CD14-positive monocyte (primary cell): ENCODE measurements around the gene SIPA1L3. TPM values are rescaled to one million over a fixed set of nuclear protein-coding genes. Genes with fewer than 3 reads are reported as not detected.

Experiments used
- DNase-seq, 3 donors: peaks; one replicate each; pipeline ENCODE4 v3.0.0-alpha.2; 2011 to 2022
- H2AFZ ChIP-seq: 2 replicates; pipeline ENCODE4 v1.6.0; 2012; ENCODE audit warnings: mild to moderate bottlenecking, low read depth, low read length, inconsistent platforms; ENCODE audit not compliant: insufficient read depth, poor library complexity, severe bottlenecking
- H3K27ac ChIP-seq, 2 donors: 1 replicate in 1 of 2; 2 replicates in 1 of 2; pipeline ENCODE4 v1.5.1; 2012 to 2013; ENCODE audit warnings: low read length in 2 of 2, control low read depth in 1 of 2, inconsistent platforms in 1 of 2, low read depth in 1 of 2, mild to moderate bottlenecking in 1 of 2
- H3K27me3 ChIP-seq, 2 donors: one replicate each; pipeline versions ENCODE4 v1.6.0 to v1.6.1; 2011 to 2013; ENCODE audit warnings: low read length in 2 of 2; ENCODE audit not compliant: control insufficient read depth in 2 of 2, insufficient read depth in 2 of 2
- H3K36me3 ChIP-seq, 2 donors: replicated peaks in 1 of 2; 1 replicate in 1 of 2; 2 replicates in 1 of 2; pipeline versions ENCODE4 v1.5.1 to v1.6.1; 2012 to 2013; ENCODE audit warnings: low read length in 2 of 2, control low read depth in 1 of 2, inconsistent platforms in 1 of 2, mild to moderate bottlenecking in 1 of 2; ENCODE audit not compliant: insufficient read depth in 2 of 2, control insufficient read depth in 1 of 2
- H3K4me1 ChIP-seq, 2 donors: 1 replicate in 1 of 2; 2 replicates in 1 of 2; pipeline versions ENCODE4 v1.5.1 to v1.6.1; 2012 to 2013; ENCODE audit warnings: low read length in 2 of 2, control low read depth in 1 of 2, inconsistent platforms in 1 of 2, mild to moderate bottlenecking in 1 of 2, moderate library complexity in 1 of 2; ENCODE audit not compliant: insufficient read depth in 2 of 2, control insufficient read depth in 1 of 2
- H3K4me2 ChIP-seq: replicated peaks from 2 replicates; pipeline ENCODE3; 2012; ENCODE audit warnings: low read length, moderate library complexity, mild to moderate bottlenecking; ENCODE audit not compliant: poor library complexity, severe bottlenecking; ENCODE audit errors: extremely low read depth
- H3K4me3 ChIP-seq, 3 experiments: fragments of 200-600 bp in 1 of 3; sonication (generic) in 1 of 3; replicated peaks in 1 of 3; 1 replicate in 2 of 3; 2 replicates in 1 of 3; pipeline ENCODE4 v1.5.1; 2011 to 2013; ENCODE audit warnings: low read length in 3 of 3, mild to moderate bottlenecking in 3 of 3, control low read depth in 2 of 3, low read depth in 2 of 3, inconsistent platforms in 1 of 3, moderate library complexity in 1 of 3
- H3K79me2 ChIP-seq: 2 replicates; pipeline ENCODE4 v1.6.0; 2012; ENCODE audit warnings: mild to moderate bottlenecking, control low read depth, inconsistent platforms, low read length, moderate library complexity; ENCODE audit not compliant: insufficient read depth
- H3K9ac ChIP-seq: 2 replicates; pipeline ENCODE4 v1.6.0; 2017; ENCODE audit warnings: low read length, mild to moderate bottlenecking; ENCODE audit not compliant: insufficient read depth, poor library complexity, severe bottlenecking
- H3K9me3 ChIP-seq, 2 donors: replicated peaks in 1 of 2; 1 replicate in 1 of 2; 2 replicates in 1 of 2; pipeline versions ENCODE4 v1.5.1 to v1.6.1; 2012 to 2013; ENCODE audit warnings: low read length in 2 of 2, control low read depth in 1 of 2; ENCODE audit not compliant: control insufficient read depth in 1 of 2, insufficient read depth in 1 of 2
- H4K20me1 ChIP-seq: 2 replicates; pipeline ENCODE4 v1.6.0; 2012; ENCODE audit warnings: mild to moderate bottlenecking, low read length, control low read depth, moderate library complexity; ENCODE audit not compliant: insufficient read depth
- H3K27ac Mint-ChIP-seq, 7 donors: one replicate each; pipeline ENCODE4 v1.8.0; 2020; ENCODE audit warnings: mild to moderate bottlenecking in 7 of 7, mixed read lengths in 7 of 7, moderate library complexity in 6 of 7, inconsistent platforms in 2 of 7
- H3K27me3 Mint-ChIP-seq, 3 donors: one replicate each; pipeline ENCODE4 v1.8.0; 2021 to 2022; ENCODE audit warnings: low read depth in 3 of 3, mild to moderate bottlenecking in 3 of 3, mixed read lengths in 3 of 3, moderate library complexity in 3 of 3, inconsistent platforms in 1 of 3
- H3K36me3 Mint-ChIP-seq, 2 donors: one replicate each; pipeline ENCODE4 v1.8.0; 2020; ENCODE audit warnings: mixed read lengths in 2 of 2, inconsistent platforms in 1 of 2, mild to moderate bottlenecking in 1 of 2
- H3K4me1 Mint-ChIP-seq: one replicate; pipeline ENCODE4 v1.8.0; 2020; ENCODE audit warnings: mild to moderate bottlenecking, mixed read lengths
- H3K4me3 Mint-ChIP-seq, 2 donors: one replicate each; pipeline ENCODE4 v1.8.0; 2020; ENCODE audit warnings: mild to moderate bottlenecking in 2 of 2, mixed read lengths in 2 of 2, moderate library complexity in 1 of 2
- H3K9me3 Mint-ChIP-seq, 7 donors: one replicate each; pipeline ENCODE4 v1.8.0; 2020 to 2022; ENCODE audit warnings: mixed read lengths in 7 of 7, mild to moderate bottlenecking in 6 of 7, moderate library complexity in 6 of 7, inconsistent platforms in 2 of 7
- WGBS: methylation state at CpG from one replicate; pipeline ENCODE4 v1.1.5; 2013; ENCODE audit warnings: missing lambda C conversion rate; ENCODE audit not compliant: insufficient coverage; 5-methylcytosine and 5-hydroxymethylcytosine counted together
- intact Hi-C, 2 donors: fragments of 100-400 bp; cut with micrococcal nuclease; formaldehyde crosslinking; loops; one replicate each; pipeline versions ENCODE4 v1.15.0 to v1.15.1; 2023
- polyA plus RNA-seq, 3 donors: library from polyadenylated mRNA; depleted of rRNA in 1 of 3; unstranded in 2 of 3; stranded (reverse) in 1 of 3; fragments of 300-500 nt in 2 of 3; fragments of >200 nt in 1 of 3; fragmentation: Illumina TruSeq in 2 of 3; gene quantifications; 1 replicate in 2 of 3; 2 replicates in 1 of 3; pipeline ENCODE4 v1.2.3, GENCODE V29; 2012 to 2021
- TF ChIP-seq, protein P1 (sequence below): fragments of 200-600 bp; IDR thresholded peaks from one replicate; pipeline ENCODE4 v1.8.0; 2022; ENCODE audit warnings: antibody characterized with exemption, mild to moderate bottlenecking

SIPA1L3 gene
- polyA plus RNA-seq, 3 donors = 0.55 to 4.5 (median 0.99) TPM

DNA sequence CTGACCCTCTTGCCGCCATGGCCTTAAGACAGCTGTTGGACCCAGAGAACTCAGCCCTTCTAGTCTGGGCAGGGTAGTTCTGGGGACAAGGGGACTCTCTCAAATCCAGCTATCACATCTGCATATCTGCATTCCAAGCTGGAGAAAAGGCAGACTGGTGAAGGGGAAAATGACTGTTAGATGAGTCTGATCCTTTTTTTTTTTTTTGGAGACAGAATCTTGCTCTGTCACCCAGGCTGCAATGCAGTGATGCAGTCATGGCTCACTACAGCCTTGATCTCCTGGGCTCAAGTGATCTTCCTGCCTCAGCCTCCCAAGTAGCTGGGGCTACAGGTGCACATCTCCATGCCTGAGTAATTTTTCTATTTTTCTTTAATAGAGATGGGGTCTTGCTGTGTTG lies 114.3 kb downstream of the SIPA1L3 start:
- Mint-ChIP-seq H3K36me3 (peaks cover 0 to 2% of the 10 kb centered on the region in 2 donors), H3K27ac (peak overlapping the region in 1 of 7 donors; percentile 20), H3K27me3 (peaks cover 0 to 2% (median 0%) of the 10 kb centered on the region in 3 donors), H3K9me3 (no peaks in the 10 kb centered on the region), H3K4me3 (no peak overlapping the region), H3K4me1 (peaks cover 50% of the 10 kb centered on the region)
- Histone ChIP-seq H3K4me1 (peaks cover 22 to 37% of the 10 kb centered on the region in 2 donors), H3K79me2 (no peaks in the 10 kb centered on the region), H3K36me3 (no peaks in the 10 kb centered on the region), H2AFZ (no peak overlapping the region), H3K9ac (no peak overlapping the region), H4K20me1 (peaks cover 16% of the 10 kb centered on the region), H3K27ac (no peak overlapping the region), H3K4me2 (no peak overlapping the region), H3K27me3 (no peaks in the 10 kb centered on the region), H3K9me3 (no peaks in the 10 kb centered on the region), H3K4me3 (no peak overlapping the region)
- intact Hi-C loops = no loop called here
- TF ChIP-seq, protein P1, sequence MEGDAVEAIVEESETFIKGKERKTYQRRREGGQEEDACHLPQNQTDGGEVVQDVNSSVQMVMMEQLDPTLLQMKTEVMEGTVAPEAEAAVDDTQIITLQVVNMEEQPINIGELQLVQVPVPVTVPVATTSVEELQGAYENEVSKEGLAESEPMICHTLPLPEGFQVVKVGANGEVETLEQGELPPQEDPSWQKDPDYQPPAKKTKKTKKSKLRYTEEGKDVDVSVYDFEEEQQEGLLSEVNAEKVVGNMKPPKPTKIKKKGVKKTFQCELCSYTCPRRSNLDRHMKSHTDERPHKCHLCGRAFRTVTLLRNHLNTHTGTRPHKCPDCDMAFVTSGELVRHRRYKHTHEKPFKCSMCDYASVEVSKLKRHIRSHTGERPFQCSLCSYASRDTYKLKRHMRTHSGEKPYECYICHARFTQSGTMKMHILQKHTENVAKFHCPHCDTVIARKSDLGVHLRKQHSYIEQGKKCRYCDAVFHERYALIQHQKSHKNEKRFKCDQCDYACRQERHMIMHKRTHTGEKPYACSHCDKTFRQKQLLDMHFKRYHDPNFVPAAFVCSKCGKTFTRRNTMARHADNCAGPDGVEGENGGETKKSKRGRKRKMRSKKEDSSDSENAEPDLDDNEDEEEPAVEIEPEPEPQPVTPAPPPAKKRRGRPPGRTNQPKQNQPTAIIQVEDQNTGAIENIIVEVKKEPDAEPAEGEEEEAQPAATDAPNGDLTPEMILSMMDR = no peak
- no CpG with 5 or more reads among the region's 1 CpG for WGBS
- DNase-seq = no peak

DNA sequence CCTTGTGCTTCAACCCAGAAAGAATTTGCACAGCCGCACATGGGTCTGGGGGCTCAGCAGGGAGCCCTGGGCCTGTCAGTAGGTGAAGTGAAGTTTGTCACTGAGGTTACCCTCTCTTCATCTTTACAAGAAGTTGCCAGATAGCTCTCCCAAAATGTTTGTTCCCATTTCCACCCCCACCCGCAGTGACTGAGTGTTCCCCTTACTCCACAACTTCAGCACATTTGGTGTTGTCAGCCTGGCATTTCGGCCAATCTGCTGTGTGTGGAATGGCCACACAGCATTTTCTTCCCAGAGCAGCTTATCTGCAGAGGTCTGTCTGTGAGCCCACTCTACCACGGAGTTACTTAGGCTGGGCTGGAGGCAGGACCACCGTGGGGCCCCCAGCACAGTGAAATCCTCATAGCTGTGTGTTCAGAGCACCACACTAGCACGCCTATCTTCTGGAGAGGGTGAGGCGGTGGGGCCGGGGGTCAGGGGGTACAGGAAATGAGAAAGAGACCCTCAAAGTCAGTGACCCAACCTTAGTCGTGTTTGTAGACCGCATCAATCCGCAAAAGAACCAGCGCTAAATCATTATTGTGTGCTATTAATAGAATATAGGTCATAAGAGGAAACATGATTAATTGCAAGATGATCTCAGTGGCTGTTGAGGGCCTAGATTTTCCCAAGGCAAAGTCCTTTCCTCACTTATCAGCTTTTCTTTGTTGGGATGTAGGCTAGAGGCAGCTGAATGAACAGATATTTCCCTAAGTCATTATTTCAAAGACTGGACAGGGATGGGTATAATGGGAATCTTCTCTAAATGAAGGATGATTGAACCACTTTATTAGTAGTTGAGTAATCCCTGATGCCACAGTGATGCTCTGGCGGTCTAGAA lies 116.0 kb downstream of the SIPA1L3 start:
- peaks cover 22 to 37% of the 10 kb centered on the region in 2 donors for H3K4me1 ChIP-seq
- H3K27me3 ChIP-seq = no peaks in the 10 kb centered on the region
- Mint-ChIP-seq H3K36me3 (peaks cover 0 to 2% of the 10 kb centered on the region in 2 donors), H3K4me1 (peaks cover 50% of the 10 kb centered on the region), H3K4me3 (peak overlapping the region in 1 of 2 donors; percentile 39), H3K27me3 (peaks cover 0 to 2% (median 2%) of the 10 kb centered on the region in 3 donors), H3K27ac (peak overlapping the region in 5 of 7 donors; percentile 46 to 73 (median 68)), H3K9me3 (no peaks in the 10 kb centered on the region)
- intact Hi-C loops = no loop called here
- no peak overlapping the region for H3K4me2 ChIP-seq
- TF ChIP-seq, protein P1 = no peak
- no peak overlapping the region for H3K4me3 ChIP-seq
- peaks cover 16% of the 10 kb centered on the region for H4K20me1 ChIP-seq
- no peaks in the 10 kb centered on the region for H3K36me3 ChIP-seq
- H3K9ac ChIP-seq = no peak overlapping the region
- no peaks in the 10 kb centered on the region for H3K9me3 ChIP-seq
- DNase-seq = peak in 1 of 3 donors; percentile 21
- no peak overlapping the region for H2AFZ ChIP-seq
- WGBS = 11% methylated on average over 6 of the region's 13 CpGs
- H3K27ac ChIP-seq = no peak overlapping the region
- no peaks in the 10 kb centered on the region for H3K79me2 ChIP-seq
